Non-pigmented ciliary epithelial cell (primary cell): ENCODE measurements around the gene MBD3L5.
"Not testable (repeated sequence)": the region's sequence is repeated elsewhere in the genome, so short reads cannot be mapped to it uniquely, and the experiment has no call there.

Experiments used
- DNase-seq: peaks from one replicate; pipeline ENCODE4 v3.0.0-alpha.2; 2010; ENCODE audit warnings: low read depth

MBD3L5 gene

DNA sequence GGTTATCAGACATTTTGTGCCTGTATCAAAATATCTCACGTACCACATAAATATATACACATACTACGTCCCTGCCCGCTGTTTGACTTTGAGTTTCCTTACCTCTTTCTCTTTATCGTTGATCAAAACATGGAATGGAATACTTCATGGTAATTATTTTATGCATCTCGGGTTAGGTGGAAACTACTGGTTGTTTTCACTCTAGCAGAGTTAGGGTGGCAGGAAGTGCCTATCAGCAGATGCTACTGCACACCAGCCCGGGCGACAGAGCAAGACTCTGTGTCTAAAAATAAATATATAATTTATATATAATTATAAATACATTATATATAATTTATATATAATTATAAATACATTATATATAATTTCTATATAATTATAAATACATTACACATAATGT is 22.5 kb downstream of the MBD3L5 start:
- DNase-seq, result not testable (repeated sequence)

DNA sequence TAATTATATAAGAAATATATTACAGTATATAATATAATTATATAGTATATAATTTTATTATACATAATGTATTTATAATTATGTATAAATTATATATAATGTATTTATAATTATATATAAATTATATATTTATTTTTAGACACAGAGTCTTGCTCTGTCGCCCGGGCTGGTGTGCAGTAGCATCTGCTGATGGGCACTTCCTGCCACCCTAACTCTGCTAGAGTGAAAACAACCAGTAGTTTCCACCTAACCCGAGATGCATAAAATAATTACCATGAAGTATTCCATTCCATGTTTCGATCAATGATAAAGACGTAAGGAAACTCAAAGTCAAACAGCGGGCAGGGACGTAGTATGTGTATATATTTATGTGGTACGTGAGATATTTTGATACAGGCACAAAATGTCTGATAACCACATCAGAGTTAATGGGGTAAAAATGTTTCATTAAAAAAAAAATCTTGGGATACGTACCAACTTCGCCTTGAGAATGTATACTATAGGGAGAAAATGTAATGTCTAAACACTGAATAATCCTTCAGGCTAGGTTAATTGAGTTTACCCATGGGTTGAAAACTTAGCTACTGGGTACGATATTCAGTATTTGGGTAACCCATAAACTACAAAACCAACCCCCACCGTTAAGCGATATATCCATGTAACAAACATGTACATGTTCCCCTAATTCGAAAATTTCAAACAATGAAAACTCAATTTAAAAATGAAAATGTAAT is 24.4 kb downstream of the MBD3L5 start:
- DNase-seq, result not testable (repeated sequence)

DNA sequence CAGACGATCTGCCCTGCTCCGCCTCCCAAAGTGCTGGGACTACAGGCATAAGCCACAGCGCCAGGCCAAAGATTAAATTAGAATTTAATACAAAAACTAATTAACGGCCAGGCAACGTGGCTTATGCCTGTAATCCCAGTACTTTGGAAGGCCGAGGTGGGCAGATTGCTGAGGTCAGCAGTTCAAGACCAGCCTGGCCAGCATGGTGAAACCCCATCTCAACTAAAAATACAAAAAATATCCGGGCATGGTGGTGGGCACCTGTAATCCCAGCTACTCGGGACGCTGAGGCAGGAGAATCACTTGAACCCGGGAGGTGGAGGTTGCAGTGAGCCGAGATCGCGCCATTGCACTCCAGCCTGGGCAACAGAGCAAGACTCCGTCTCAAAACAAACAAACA is 25.3 kb downstream of the MBD3L5 start:
- not testable (repeated sequence) for DNase-seq

DNA sequence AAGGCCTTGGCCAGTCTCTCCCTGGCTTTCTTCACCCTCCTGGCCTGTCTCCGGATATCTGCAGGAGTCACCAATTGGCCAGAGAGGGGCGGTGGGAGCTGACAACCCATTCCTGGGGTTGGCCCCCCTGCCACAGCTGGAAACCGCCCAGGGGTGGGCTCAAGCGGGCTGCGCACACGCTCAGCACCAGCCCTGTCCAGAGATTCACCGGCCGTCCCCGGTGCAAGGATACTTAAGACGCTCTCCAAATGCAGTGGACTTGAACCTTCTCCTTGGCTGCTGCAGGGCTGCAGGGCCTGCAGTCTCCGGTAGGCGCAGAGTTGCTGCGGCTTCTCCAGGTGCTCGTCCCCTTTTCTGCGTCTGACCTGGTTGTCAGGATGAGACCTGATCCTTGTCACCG is 26.0 kb downstream of the MBD3L5 start:
- DNase-seq, result not testable (repeated sequence)

DNA sequence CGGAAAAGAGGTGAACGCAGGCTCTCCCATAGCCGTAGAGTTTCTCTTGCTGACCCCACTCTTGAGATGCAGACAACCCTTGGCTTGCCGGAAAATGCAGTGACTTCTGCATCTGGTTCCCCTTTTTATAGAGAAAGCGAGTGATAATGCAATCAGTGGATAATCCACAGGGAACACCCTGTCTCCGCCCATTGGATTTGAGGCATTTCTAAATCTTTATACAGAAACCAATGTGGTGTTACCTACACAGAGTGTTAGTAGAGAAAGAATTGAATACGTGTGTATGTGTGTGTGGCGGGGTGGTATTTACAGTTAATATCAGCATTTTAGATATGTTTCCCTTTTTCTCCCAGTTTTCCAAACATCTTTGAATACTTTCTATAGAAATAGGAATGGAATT is 28.2 kb downstream of the MBD3L5 start, which contains the start of gene MBD3L3:
MBD3L3 (minus strand) TSS at position 101 of the 400 bp plus-strand sequence; CDS start at position 30, 71 bp downstream.
- not testable (repeated sequence) for DNase-seq

DNA sequence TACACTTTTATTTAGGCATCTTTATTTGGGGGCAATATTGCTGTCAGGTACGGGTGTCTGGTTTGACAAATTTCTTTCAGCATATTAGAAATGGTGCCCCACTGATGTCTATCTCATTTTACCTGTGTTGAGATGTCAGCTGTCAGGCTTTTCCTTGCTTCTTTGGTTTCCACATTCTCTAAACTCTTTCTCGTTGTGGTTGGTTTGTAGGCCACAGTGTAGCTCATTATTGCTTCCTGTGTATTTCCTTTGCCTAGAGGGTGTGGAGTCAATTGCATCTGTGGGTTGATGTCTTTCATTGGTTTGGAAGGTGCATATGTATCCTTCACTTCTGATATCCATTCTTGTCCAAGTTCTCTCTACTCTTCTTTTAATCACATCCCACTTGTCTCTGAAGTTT is 29.6 kb downstream of the MBD3L5 start:
- DNase-seq, result not testable (repeated sequence)

DNA sequence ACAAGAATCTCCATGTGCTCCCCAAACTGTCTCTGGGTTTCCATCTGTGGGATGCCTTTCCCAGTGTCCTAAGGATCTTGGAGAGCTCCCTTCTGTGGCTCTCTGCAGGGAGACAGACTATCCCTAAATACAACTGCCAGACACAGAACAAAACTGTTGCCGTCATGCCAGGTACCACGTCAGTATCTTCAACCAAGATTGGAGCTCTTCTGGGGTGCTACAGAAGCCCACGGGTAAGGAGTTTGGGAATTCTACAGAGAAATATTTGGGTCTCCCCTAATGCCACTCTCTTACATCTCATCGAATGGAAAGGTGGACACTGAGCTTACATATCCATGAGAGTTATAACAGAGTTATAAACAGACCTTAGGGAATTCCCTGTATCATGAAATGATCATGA is 33.0 kb downstream of the MBD3L5 start:
- no peak for DNase-seq

DNA sequence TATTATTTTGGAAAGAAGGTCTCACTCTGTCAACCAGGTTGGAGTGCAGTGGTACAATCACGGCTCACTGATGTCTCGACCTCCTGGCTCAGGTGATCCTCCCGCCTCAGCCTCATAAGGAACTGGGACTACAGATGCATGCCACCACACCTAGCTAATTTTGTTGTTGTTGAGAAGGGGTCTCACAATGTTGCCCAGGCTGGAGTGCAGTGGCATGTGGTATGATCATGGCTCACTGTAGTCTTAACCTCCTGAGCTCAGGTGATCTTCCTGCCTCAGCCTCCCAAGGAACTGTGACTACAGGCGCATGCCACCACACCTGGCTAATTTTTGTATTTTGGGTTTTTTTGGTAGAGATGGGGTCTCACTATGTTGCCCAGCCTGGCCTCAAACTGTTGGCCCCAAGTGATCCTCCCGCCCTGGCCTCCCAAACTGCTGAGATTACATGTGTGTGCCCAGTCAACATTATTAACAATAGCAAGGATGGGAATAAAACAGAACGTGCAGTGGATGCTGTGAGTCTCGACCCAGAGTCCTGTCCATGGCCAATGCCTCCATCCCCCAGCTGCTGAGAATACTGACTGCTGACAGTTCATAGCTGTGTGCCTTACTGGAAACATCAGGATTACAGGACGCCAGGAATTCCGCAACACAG is 33.5 kb downstream of the MBD3L5 start:
- no peak for DNase-seq

DNA sequence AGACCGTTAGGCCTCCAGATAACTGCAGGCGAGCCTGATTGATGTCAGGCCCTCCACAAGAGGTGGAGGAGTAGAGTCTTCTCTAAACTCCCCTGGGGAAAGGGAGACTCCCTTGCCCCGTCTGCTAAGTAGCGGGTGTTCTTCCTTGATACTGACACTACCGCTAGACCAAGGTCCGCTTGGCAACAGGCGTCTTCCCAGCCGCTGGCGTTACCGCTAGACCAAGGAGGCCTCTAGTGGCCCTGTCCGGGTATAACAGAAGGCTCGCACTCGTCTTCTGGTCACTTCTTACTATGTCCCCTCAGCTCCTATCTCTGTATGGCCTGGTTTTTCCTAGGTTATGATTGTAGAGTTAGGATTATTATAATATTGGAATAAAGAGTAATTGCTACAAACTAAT is 36.7 kb downstream of the MBD3L5 start:
- not testable (repeated sequence) for DNase-seq

DNA sequence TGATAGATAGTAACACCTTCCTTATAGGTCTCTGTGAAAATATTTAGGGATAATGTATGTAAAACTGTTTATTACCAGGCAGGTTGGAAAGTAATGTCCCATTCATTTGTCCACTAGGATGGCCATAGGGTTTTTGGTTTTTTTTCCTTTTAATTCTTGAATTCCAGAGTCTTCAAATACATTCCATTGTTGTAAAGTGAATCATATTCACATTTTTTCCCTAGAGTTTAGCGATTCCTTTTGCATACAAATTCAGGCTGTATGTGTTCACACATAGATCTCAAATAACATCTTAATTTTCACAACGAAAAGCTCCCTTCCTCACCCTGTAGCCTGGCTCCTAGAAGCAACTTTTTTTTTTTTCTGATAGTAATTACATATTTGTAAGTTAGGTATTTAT is 37.3 kb downstream of the MBD3L5 start:
- DNase-seq, result no peak

DNA sequence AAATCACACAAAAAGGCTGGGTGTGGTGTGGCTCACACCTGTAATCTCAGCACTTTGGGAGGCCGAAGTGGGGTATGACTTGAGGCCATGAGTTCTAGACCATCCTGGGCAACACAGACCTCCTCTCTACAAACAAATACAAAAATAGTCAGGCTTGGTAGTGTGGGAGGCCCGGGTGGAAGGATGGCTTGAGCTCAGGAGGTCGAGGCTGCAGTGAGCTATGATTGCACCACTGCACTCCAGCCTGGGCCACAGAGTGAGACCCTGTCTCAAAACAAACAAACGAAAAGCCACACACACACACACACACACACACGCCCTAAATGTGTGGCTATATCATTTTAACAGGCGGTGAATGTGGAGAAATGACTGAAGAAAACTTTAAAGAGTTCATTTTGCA is 38.2 kb downstream of the MBD3L5 start:
- DNase-seq, result no peak

DNA sequence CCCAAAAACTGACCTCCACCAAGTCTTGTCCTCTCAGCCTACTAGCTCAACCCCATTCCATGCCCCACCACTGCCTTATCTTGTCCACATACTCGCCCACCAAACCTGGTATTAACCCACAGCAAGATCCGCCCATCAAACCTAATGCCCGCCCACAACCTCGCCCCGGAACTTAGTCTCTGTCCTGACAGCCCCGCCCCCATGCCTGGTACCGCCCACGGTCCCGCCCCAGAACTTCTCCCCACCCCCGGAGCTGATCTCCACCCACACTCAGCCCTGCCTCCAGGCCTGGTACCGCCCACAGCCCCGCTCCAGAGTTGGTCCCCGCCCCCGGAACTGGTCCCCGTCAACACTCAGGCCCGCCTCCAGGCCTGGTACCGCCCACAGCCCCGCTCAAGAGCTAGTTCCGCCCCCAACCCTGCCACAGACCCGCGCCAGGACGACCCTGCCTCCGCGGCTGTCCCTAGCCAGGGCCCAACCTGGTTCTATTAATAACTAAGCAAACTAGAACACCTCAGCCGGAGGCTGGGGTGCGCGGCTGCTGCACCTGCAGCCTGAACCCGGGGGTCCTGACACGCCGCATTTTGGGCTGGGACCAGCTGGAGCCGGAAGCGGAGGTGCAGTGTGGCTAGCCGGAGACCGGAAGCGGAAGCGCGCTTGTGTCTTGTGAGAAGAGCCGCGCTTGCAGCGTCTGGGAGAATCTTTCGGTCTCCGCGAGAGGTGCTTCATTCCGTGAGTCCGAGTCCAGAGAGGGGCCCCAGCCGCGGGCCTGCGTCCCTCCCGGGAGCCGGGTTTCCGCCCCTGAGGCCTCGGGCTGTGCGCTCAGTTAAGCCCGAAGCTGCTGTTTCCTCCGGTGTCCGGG is 38.9 kb downstream of the MBD3L5 start, which contains the start of gene ZNF557:
ZNF557 (plus strand) TSS at position 662 of the 862 bp plus-strand sequence. CDS start 5,372 bp downstream, outside the sequence.
- peak; percentile 90 for DNase-seq

DNA sequence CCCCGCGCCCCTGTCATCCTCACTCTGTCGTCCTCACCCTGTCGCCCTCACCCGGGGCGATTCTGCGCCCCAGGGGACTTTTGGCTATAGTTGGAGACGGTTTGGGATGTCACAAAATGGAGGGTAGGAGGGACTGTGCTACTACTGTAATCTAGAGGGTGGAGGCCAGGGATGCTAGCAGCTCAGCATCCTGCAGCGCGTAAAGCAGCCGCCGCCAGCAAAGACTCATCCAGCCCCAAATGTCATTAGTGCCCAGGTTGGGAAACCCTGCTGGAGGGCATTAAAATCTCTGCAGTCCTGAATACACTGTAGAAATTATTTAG is 39.5 kb downstream of the MBD3L5 start:
- no peak for DNase-seq

DNA sequence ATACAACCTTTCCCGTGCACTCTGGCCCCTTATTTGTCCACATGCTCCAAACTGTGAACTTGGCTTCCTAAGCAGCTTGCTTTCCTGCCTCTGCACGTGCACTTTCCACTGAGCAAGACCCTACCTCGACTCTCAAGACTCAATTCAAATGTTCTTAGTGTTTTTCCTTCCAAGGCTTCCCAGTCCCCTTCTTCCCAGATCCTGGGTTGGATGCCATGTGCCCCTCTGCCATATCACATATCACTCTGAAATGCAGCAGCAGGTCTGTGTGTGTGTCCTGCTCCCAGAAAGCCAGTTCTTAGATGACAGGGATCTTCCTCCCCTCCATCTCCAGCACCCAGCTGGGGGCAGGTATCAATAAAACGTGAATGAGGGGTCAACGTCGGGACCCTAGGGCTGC is 42.2 kb downstream of the MBD3L5 start:
- DNase-seq, result no peak

DNA sequence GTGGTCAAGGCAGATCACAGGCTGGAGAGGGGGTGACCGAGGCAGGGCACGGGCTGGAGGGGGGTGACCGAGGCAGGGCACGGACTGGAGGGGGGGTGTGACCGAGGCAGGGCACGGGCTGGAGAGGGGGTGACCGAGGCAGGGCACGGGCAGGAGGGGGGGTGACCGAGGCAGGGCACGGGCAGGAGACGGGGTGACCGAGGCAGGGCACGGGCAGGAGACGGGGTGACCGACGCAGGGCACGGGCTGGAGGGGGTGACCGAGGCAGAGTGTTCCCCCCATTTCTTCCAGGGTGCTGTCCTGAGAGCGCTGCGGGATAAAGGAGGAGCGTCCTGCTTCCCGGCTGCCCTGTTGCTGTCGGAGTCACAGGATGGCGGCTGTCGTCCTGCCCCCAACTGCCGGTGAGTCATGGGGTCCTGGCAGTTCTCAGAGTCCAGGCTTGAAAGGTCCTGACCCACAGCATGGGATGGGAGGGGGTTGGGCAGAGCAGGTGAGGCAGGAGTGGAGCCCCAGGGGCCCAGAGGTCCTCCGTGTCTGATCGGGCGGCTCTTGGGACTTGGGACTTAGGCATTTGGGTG is 44.4 kb downstream of the MBD3L5 start:
- DNase-seq, result no peak

DNA sequence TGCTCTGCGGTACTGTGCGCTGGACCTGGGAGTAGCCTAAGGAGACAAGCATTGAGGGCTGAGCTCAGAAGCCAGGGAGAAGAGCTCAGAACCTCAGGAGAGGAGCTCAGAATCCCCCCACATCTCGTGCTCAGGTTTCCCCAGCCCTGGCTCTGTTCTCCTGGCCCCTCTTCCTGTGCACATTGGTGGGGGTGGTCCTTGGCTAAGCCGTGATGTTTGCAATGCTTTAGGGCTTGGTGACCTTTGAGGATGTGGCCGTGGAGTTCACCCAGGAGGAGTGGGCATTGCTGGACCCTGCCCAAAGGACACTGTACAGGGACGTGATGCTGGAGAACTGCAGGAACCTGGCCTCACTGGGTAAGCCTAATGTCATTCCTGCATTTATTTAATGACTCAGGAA is 45.8 kb downstream of the MBD3L5 start:
- no peak for DNase-seq

DNA sequence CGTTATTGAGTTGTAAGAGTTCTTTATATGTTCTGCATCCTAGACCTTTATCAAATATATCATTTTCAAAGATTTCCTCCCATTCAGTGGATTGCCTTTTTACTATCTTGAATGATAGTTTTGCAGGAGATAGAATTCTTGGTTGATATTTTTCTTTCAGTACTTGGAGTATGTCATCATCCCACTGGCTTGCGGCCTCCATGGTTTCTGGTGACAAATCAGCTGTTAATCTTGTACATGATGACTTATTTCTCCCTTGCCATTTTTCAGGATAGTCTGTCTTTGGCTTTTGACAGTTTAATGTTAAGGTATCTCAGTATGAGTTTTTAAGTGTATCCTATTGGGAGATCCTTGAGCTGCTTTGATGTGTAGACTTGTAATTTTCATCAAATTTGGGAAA is 47.6 kb downstream of the MBD3L5 start:
- no peak for DNase-seq
